Measurements from ENCODE around the gene BLOC1S3.

The BLOC1S3 gene

GRCh38 chr19:45144431-45145269, 33.9 kb upstream of the BLOC1S3 start:
- Histone ChIP-seq H3K27ac (ENCODE audit: low read length) (no peak overlapping the region), H3K9ac (ENCODE audit: low read depth, low read length) (no peak overlapping the region), H3K4me1 (ENCODE audit: insufficient read depth, low read length) (no peaks in the 10 kb centered on the region), H4K20me1 (ENCODE audit: insufficient read depth, low read length) (peaks cover 42% of the 10 kb centered on the region), H3K36me3 (ENCODE audit: insufficient read depth, low read length) (peaks cover 64% of the 10 kb centered on the region), H3K27me3 (ENCODE audit: insufficient read depth, low read length, poor library complexity) (no peaks in the 10 kb centered on the region), H2AFZ (ENCODE audit: low read depth, low read length) (no peak overlapping the region), H3K4me2 (ENCODE audit: insufficient read depth, low read length) (no peak overlapping the region), H3K79me2 (ENCODE audit: insufficient read depth, low read length) (peaks cover under 1% of the 10 kb centered on the region; the same call in 1 of the 2 replicates), H3K9me3 (ENCODE audit: insufficient read depth, low read length, severe bottlenecking) (no peaks in the 10 kb centered on the region), H3K4me3 (ENCODE audit: low read depth in 1 of 2, low read length in 2 of 2) (no peak overlapping the region)
- ATAC-seq (ENCODE audit: insufficient read depth, low read depth) = no peak
- no peak for TF ChIP-seq EZH2 (IDR thresholded peaks at IDR 0.05; ENCODE audit: borderline replicate concordance, low read depth, low read length, severe bottlenecking)
- TF ChIP-seq, protein P1, sequence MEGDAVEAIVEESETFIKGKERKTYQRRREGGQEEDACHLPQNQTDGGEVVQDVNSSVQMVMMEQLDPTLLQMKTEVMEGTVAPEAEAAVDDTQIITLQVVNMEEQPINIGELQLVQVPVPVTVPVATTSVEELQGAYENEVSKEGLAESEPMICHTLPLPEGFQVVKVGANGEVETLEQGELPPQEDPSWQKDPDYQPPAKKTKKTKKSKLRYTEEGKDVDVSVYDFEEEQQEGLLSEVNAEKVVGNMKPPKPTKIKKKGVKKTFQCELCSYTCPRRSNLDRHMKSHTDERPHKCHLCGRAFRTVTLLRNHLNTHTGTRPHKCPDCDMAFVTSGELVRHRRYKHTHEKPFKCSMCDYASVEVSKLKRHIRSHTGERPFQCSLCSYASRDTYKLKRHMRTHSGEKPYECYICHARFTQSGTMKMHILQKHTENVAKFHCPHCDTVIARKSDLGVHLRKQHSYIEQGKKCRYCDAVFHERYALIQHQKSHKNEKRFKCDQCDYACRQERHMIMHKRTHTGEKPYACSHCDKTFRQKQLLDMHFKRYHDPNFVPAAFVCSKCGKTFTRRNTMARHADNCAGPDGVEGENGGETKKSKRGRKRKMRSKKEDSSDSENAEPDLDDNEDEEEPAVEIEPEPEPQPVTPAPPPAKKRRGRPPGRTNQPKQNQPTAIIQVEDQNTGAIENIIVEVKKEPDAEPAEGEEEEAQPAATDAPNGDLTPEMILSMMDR (IDR thresholded peaks at IDR 0.05; ENCODE audit: borderline replicate concordance, extremely low read depth, low read length, poor library complexity, severe bottlenecking) = no peak
- no peak for DNase-seq

GRCh38 chr19:45145270-45146189, 33.1 kb upstream of the BLOC1S3 start:
- ATAC-seq (ENCODE audit: insufficient read depth, low read depth) = no peak
- no peaks in the 10 kb centered on the region for H3K4me1 ChIP-seq (ENCODE audit: insufficient read depth, low read length)
- H2AFZ ChIP-seq (ENCODE audit: low read depth, low read length) = no peak overlapping the region
- no peak overlapping the region for H3K9ac ChIP-seq (ENCODE audit: low read depth, low read length)
- H3K79me2 ChIP-seq (ENCODE audit: insufficient read depth, low read length) = no peaks in the 10 kb centered on the region
- no peak overlapping the region for H3K4me2 ChIP-seq (ENCODE audit: insufficient read depth, low read length)
- no peaks in the 10 kb centered on the region for H3K27me3 ChIP-seq (ENCODE audit: insufficient read depth, low read length, poor library complexity)
- peaks cover 64% of the 10 kb centered on the region for H3K36me3 ChIP-seq (ENCODE audit: insufficient read depth, low read length)
- H3K9me3 ChIP-seq (ENCODE audit: insufficient read depth, low read length, severe bottlenecking) = no peaks in the 10 kb centered on the region
- TF ChIP-seq, protein P1 (IDR thresholded peaks at IDR 0.05; ENCODE audit: borderline replicate concordance, extremely low read depth, low read length, poor library complexity, severe bottlenecking) = no peak
- no peak for TF ChIP-seq EZH2 (IDR thresholded peaks at IDR 0.05; ENCODE audit: borderline replicate concordance, low read depth, low read length, severe bottlenecking)
- no peak overlapping the region for H3K4me3 ChIP-seq (ENCODE audit: low read depth in 1 of 2, low read length in 2 of 2)
- H3K27ac ChIP-seq (ENCODE audit: low read length) = no peak overlapping the region
- peaks cover 37% of the 10 kb centered on the region for H4K20me1 ChIP-seq (ENCODE audit: insufficient read depth, low read length)
- no peak for DNase-seq

GRCh38 chr19:45146251-45146650, 32.3 kb upstream of the BLOC1S3 start:
- TF ChIP-seq, protein P1 (IDR thresholded peaks at IDR 0.05; ENCODE audit: borderline replicate concordance, extremely low read depth, low read length, poor library complexity, severe bottlenecking) = no peak
- TF ChIP-seq EZH2 (IDR thresholded peaks at IDR 0.05; ENCODE audit: borderline replicate concordance, low read depth, low read length, severe bottlenecking) = no peak
- no peaks in the 10 kb centered on the region for H3K4me1 ChIP-seq (ENCODE audit: insufficient read depth, low read length)
- no peaks in the 10 kb centered on the region for H3K27me3 ChIP-seq (ENCODE audit: insufficient read depth, low read length, poor library complexity)
- no peaks in the 10 kb centered on the region for H3K9me3 ChIP-seq (ENCODE audit: insufficient read depth, low read length, severe bottlenecking)
- DNase-seq (no peak), ATAC-seq (ENCODE audit: insufficient read depth, low read depth) (no peak)
- no peak overlapping the region for H3K9ac ChIP-seq (ENCODE audit: low read depth, low read length)
- no peak overlapping the region for H3K27ac ChIP-seq (ENCODE audit: low read length)
- H2AFZ ChIP-seq (ENCODE audit: low read depth, low read length) = no peak overlapping the region
- no peak overlapping the region for H3K4me3 ChIP-seq (ENCODE audit: low read depth in 1 of 2, low read length in 2 of 2)
- H3K36me3 ChIP-seq (ENCODE audit: insufficient read depth, low read length) = peaks cover 58% of the 10 kb centered on the region
- H3K4me2 ChIP-seq (ENCODE audit: insufficient read depth, low read length) = no peak overlapping the region
- H3K79me2 ChIP-seq (ENCODE audit: insufficient read depth, low read length) = no peaks in the 10 kb centered on the region
- peaks cover 33% of the 10 kb centered on the region; the same call in 1 of the 2 replicates for H4K20me1 ChIP-seq (ENCODE audit: insufficient read depth, low read length)

All from DND-41 (cell line).